Cardiac muscle cell (in vitro differentiated cells and primary cell): ENCODE measurements around the gene PARVA. TPM values are rescaled to one million over a fixed set of nuclear protein-coding genes. Genes with fewer than 3 reads are reported as not detected.
"Not testable (repeated sequence)": the region's sequence is repeated elsewhere in the genome, so short reads cannot be mapped to it uniquely, and the experiment has no call there.

ENCODE experiments used
- DNase-seq, 2 donors: peaks; one replicate each; pipeline versions ENCODE4 v3.0.0 to v3.0.0-alpha.2; 2010 to 2017; ENCODE audit warnings: low read depth in 1 of 2, low spot score in 1 of 2
- H3K27ac ChIP-seq: fragments of 200-600 bp; sonication (generic); 2 replicates; pipeline ENCODE4 v1.5.1; 2016
- H3K27me3 ChIP-seq: fragments of 200-600 bp; sonication (generic); 2 replicates; pipeline ENCODE4 v1.6.0; 2016; ENCODE audit warnings: control low read depth
- H3K36me3 ChIP-seq: fragments of 200-600 bp; sonication (generic); 2 replicates; pipeline ENCODE4 v1.5.1; 2016; ENCODE audit warnings: control low read depth
- H3K4me1 ChIP-seq: fragments of 200-600 bp; sonication (generic); 2 replicates; pipeline ENCODE4 v1.8.1; 2017; ENCODE audit warnings: low read depth, mild to moderate bottlenecking, mixed run types
- H3K4me3 ChIP-seq: fragments of 200-600 bp; sonication (generic); 2 replicates; pipeline ENCODE4 v1.5.1; 2016; ENCODE audit warnings: mild to moderate bottlenecking
- H3K9me3 ChIP-seq: fragments of 200-600 bp; sonication (generic); 2 replicates; pipeline ENCODE4 v1.5.1; 2017; ENCODE audit warnings: low read depth, mild to moderate bottlenecking, control low read depth
- polyA plus RNA-seq: library from polyadenylated mRNA; unstranded; fragments of >200 nt; fragmentation: Nextera tagmentation; extraction: Ambion mirVana; gene quantifications from 2 replicates; pipeline ENCODE4 v1.2.1, GENCODE V29; 2016
- total RNA-seq: library from RNA; depleted of rRNA; stranded (reverse); fragments of >200 nt; gene quantifications from 2 replicates; pipeline ENCODE4 v1.2.3, GENCODE V29; 2016
- TF ChIP-seq, protein P1 (sequence below): IDR thresholded peaks from 2 replicates; pipeline ENCODE4 v1.5.1; 2012; ENCODE audit warnings: low read depth, mild to moderate bottlenecking, low read length

Gene PARVA
- total and polyA plus RNA-seq, 2 experiments from 2014 or later: 13.0 to 24.2 TPM

DNA sequence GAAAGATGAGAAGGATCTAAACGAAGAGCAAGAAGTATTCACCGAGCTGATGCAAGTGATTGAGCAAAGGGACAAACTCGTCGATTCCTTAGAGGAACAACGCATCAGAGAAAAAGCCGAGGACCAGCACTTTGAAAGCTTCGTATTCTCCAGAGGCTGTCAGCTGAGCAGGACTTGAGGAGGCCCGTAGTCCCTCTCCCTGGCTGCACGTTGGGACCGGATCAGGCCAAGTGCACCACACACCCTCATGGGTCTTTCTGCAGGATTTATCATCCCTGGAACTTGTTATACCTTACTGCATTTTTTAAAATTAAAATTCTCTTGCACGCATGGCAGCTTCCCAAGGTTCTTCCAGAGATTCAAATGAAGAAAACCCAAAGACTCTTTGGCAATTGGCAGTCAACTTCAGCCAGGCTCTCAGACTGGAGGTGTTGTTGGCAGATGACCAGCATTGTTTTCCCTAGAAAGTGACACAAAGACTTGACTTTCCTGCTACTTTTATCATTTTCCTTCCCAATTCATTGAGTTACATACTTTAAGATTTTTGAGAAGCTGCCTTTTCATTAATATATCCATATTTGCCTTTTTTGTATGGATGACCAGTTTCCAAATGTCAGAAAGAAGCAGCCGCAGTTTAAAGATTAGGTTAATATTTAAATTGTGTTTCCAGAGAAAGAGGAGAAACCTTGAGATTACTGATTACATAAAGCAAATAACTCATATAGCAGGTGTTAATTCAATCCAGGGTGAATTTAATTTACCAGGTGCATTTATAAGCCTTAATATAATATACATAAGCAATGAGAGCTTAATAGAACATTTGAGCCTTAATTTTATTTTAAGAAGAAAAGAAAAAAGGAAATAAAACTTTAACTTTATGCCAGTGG, 18.8 kb upstream of the PARVA start:
- TF ChIP-seq, protein P1, sequence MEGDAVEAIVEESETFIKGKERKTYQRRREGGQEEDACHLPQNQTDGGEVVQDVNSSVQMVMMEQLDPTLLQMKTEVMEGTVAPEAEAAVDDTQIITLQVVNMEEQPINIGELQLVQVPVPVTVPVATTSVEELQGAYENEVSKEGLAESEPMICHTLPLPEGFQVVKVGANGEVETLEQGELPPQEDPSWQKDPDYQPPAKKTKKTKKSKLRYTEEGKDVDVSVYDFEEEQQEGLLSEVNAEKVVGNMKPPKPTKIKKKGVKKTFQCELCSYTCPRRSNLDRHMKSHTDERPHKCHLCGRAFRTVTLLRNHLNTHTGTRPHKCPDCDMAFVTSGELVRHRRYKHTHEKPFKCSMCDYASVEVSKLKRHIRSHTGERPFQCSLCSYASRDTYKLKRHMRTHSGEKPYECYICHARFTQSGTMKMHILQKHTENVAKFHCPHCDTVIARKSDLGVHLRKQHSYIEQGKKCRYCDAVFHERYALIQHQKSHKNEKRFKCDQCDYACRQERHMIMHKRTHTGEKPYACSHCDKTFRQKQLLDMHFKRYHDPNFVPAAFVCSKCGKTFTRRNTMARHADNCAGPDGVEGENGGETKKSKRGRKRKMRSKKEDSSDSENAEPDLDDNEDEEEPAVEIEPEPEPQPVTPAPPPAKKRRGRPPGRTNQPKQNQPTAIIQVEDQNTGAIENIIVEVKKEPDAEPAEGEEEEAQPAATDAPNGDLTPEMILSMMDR: no peak
- Histone ChIP-seq H3K36me3 (no peaks in the 10 kb centered on the region), H3K4me3 (no peak overlapping the region), H3K27ac (no peak overlapping the region), H3K27me3 (no peaks in the 10 kb centered on the region), H3K9me3 (no peaks in the 10 kb centered on the region), H3K4me1 (no peaks in the 10 kb centered on the region)
- DNase-seq: no peak

DNA sequence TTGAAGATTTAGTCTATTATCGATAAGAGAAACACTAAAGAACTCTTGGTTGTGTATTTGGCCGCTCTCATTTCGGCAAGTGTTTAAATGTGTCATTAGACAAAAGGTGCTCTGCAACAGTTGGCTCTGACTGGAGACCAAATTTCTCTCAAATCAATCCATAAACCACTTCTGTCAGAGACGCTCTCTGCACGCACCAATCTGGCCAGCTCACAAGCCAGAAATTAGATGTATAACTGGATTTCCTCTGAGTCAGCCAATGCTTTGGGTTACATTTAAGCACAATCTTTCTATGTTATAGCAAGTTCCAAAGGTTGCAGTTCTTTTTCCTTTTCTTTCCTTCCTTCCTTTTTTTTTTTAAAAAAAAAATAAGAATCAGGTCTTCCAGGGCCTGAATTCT, 17.6 kb upstream of the PARVA start:
- TF ChIP-seq, protein P1: no peak
- no peaks in the 10 kb centered on the region for H3K36me3 ChIP-seq
- H3K9me3 ChIP-seq: no peaks in the 10 kb centered on the region
- no peak overlapping the region for H3K27ac ChIP-seq
- no peaks in the 10 kb centered on the region for H3K4me1 ChIP-seq
- no peak for DNase-seq
- no peak overlapping the region for H3K4me3 ChIP-seq
- no peaks in the 10 kb centered on the region for H3K27me3 ChIP-seq

DNA sequence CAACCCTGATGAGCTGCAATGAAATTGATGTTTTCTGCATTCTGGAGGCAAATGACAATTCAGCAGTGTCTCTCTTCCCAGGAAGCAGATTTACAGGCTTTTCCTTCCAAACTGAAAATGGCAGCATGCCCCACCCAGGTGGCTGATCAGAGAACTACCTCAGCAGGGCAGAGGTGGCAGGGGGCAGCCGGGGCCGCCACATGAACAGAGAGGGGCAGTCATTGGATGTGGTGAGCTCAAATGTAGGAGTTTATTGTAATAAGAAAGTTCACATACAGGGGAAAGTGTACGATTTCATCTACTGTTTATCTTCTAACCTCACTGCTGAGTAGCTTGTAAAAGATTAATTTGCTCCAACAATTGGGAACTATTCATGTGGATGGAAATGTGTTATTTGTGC, 15.7 kb upstream of the PARVA start:
- Histone ChIP-seq H3K27me3 (no peaks in the 10 kb centered on the region), H3K4me3 (no peak overlapping the region), H3K9me3 (no peaks in the 10 kb centered on the region), H3K27ac (no peak overlapping the region), H3K4me1 (no peaks in the 10 kb centered on the region), H3K36me3 (no peaks in the 10 kb centered on the region)
- TF ChIP-seq, protein P1: no peak
- DNase-seq: no peak

DNA sequence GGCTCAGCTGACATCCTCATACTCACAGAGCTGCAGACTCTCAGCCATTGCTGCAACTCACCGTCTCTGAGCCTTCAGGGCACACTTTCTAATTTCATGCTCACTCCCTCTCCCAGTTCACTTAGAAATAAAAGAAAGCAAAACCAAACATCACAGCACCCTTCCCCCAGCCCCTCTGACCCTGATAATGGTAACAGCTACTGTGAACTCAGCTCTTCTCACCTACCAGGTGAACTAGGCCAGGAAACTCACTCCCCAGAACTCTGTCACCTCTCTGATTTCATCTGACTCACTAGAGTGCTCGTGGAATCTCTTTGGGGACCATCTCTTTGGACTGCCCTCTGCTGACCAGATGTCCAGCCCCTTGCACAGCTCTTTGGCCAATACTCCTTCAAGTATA, 14.5 kb upstream of the PARVA start:
- H3K27ac ChIP-seq: no peak overlapping the region
- TF ChIP-seq, protein P1: no peak
- H3K9me3 ChIP-seq: no peaks in the 10 kb centered on the region
- no peak for DNase-seq
- no peak overlapping the region for H3K4me3 ChIP-seq
- H3K4me1 ChIP-seq: no peaks in the 10 kb centered on the region
- no peaks in the 10 kb centered on the region for H3K27me3 ChIP-seq
- H3K36me3 ChIP-seq: no peaks in the 10 kb centered on the region

DNA sequence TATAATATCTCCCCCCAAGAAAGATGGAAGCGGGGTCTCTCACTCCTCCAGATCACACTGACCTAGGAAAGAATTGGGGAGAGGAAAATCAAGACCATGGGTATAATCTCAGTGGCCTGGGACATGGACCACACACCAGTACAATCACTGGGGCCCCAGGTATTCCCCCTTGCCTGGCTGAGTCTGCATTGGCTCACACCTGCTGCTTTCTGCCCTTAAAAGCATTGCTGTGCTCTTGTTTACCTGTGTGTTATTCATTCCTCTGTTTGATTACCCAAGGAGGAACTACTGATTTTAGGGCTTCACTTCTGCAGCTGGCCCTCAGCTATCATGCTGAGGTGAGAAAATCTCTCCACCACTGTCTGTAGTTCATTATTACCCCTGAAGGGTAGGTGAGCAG, 14.0 kb upstream of the PARVA start:
- no peaks in the 10 kb centered on the region for H3K4me1 ChIP-seq
- DNase-seq: no peak
- no peaks in the 10 kb centered on the region for H3K36me3 ChIP-seq
- H3K4me3 ChIP-seq: no peak overlapping the region
- no peaks in the 10 kb centered on the region for H3K9me3 ChIP-seq
- TF ChIP-seq, protein P1: no peak
- H3K27ac ChIP-seq: no peak overlapping the region
- H3K27me3 ChIP-seq: no peaks in the 10 kb centered on the region

DNA sequence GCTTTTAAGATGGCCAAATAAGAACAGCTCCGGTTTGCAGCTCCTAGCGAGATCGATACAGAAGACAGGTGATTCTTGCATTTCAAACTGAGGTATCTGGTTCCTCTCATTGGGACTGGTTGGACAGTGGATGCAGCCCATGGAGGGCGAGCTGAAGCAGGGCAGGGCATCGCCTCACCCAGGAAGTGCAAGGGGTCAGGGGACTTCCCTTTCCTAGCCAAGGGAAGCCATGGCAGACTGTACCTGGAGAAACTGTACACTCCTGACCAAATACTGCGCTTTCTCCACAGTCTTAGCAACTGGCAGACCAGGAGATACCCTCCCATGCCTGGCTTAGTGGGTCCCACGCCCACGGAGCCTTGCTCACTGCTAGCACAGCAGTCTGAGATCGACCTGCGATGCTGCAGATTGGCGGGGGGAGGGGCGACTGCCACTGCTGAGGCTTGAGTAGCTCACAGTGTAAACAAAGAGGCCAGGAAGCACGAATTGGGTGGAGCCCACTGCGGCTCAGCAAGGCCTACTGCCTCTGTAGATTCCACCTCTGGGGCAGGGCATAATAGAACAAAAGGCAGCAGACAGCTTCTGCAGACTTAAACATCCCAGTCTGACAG, 11.3 kb upstream of the PARVA start:
- not testable (repeated sequence) for H3K36me3 ChIP-seq, H3K27me3 ChIP-seq, H3K4me1 ChIP-seq, H3K4me3 ChIP-seq, H3K9me3 ChIP-seq, H3K27ac ChIP-seq, DNase-seq

DNA sequence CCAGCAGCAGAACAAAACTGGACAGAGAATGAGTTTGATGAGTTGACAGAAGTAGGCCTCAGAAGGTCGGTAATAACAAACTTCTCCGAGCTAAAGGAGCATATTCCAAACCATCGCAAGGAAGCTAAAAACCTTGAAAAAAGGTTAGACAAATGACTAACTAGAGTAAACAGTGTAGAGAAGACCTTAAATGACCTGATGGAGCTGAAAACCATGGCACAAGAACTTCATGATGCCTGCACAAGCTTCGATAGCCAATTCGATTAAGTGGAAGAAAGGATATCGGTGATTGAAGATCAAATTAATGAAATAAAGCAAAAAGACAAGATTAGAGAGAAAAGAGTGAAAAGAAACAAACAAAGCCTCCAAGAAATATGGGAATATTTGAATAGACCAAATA, 10.3 kb upstream of the PARVA start:
- not testable (repeated sequence) for DNase-seq, H3K4me3 ChIP-seq, H3K27me3 ChIP-seq, H3K4me1 ChIP-seq, H3K9me3 ChIP-seq, H3K36me3 ChIP-seq, H3K27ac ChIP-seq
